IMR-90 (cell line): Measurements from ENCODE around the gene ACBD5. TPM values are rescaled to one million over a fixed set of nuclear protein-coding genes. Genes with fewer than 3 reads are reported as not detected.

Source experiments
- ATAC-seq: fragments of 200-7000 bp; cut with Tn5 transposase; 2 replicates; pipeline ENCODE4 v1.9.1; 2020; ENCODE audit warnings: low read depth, mild to moderate bottlenecking, moderate library complexity
- BruUV-seq: library from RNA; stranded (reverse); fragments of 400-500 nt; replicated peaks from 2 replicates; lab custom pipeline; 2021; lab: Mats Ljungman, UMichigan
- CTCF ChIA-PET: fragments of 300-600 bp; formaldehyde crosslinking; extraction: SDS; loops from one replicate; lab custom pipeline; 2021; ENCODE audit warnings: antibody characterized with exemption; lab: Yijun Ruan, JAX
- POLR2A ChIA-PET: fragments of 300-600 bp; sonication (Branson Sonifier 250); formaldehyde crosslinking; loops from one replicate; lab custom pipeline; 2022; ENCODE audit warnings: antibody characterized with exemption; ENCODE audit not compliant: unreplicated experiment; lab: Charles Lee
- DNase-seq: peaks from one replicate; pipeline ENCODE4 v3.0.0; 2013
- H2AFZ ChIP-seq: replicated peaks from 2 replicates; pipeline ENCODE3; 2013; ENCODE audit warnings: low read length, mild to moderate bottlenecking; ENCODE audit not compliant: poor library complexity
- H2AK5ac ChIP-seq: 2 replicates; pipeline ENCODE4 v1.6.1; 2013; ENCODE audit warnings: low read depth, low read length, inconsistent platforms
- H2AK9ac ChIP-seq: replicated peaks from 2 replicates; pipeline ENCODE3; 2013; ENCODE audit warnings: mild to moderate bottlenecking, low read depth, low read length, moderate library complexity; ENCODE audit not compliant: poor library complexity
- H2BK120ac ChIP-seq: 2 replicates; pipeline ENCODE4 v1.6.1; 2013; ENCODE audit warnings: low read depth, low read length, inconsistent platforms
- H2BK15ac ChIP-seq: 3 replicates; pipeline ENCODE4 v1.6.1; 2013; ENCODE audit warnings: low read depth, low read length, inconsistent platforms
- H2BK20ac ChIP-seq: 2 replicates; pipeline ENCODE4 v1.6.1; 2013; ENCODE audit warnings: low read depth, mild to moderate bottlenecking, inconsistent platforms, low read length, moderate library complexity
- H2BK5ac ChIP-seq: 2 replicates; pipeline ENCODE4 v1.6.1; 2013; ENCODE audit warnings: mild to moderate bottlenecking, low read depth, low read length, inconsistent platforms; ENCODE audit not compliant: poor library complexity, severe bottlenecking
- H3K14ac ChIP-seq: replicated peaks from 2 replicates; pipeline ENCODE4 v1.6.1; 2013; ENCODE audit warnings: low read depth, low read length, inconsistent platforms
- H3K18ac ChIP-seq: 2 replicates; pipeline ENCODE4 v1.6.1; 2013; ENCODE audit warnings: low read depth, low read length, control low read depth
- H3K23ac ChIP-seq: 2 replicates; pipeline ENCODE4 v1.6.1; 2013; ENCODE audit warnings: low read depth, low read length, inconsistent platforms
- H3K27ac ChIP-seq: 2 replicates; pipeline ENCODE4 v1.5.1; 2013; ENCODE audit warnings: mild to moderate bottlenecking, control low read depth, low read length; ENCODE audit not compliant: insufficient read depth
- H3K27me3 ChIP-seq: 2 replicates; pipeline ENCODE4 v1.6.1; 2013; ENCODE audit warnings: low read length; ENCODE audit not compliant: control insufficient read depth, insufficient read depth
- H3K36me3 ChIP-seq: 2 replicates; pipeline ENCODE4 v1.6.1; 2013; ENCODE audit warnings: low read length, mixed read lengths; ENCODE audit not compliant: control insufficient read depth, insufficient read depth
- H3K4ac ChIP-seq: 2 replicates; pipeline ENCODE4 v1.6.1; 2013; ENCODE audit warnings: low read depth, low read length, inconsistent platforms
- H3K4me1 ChIP-seq: 2 replicates; pipeline ENCODE4 v1.6.1; 2013; ENCODE audit warnings: low read length, mixed read lengths; ENCODE audit not compliant: control insufficient read depth, insufficient read depth
- H3K4me2 ChIP-seq: 2 replicates; pipeline ENCODE4 v1.6.1; 2013; ENCODE audit warnings: low read depth, mild to moderate bottlenecking, control low read depth, low read length, moderate library complexity
- H3K4me3 ChIP-seq: 2 replicates; pipeline ENCODE4 v1.5.1; 2013; ENCODE audit warnings: low read depth, mild to moderate bottlenecking, control low read depth, low read length, moderate library complexity; ENCODE audit not compliant: insufficient read depth
- H3K56ac ChIP-seq: 2 replicates; pipeline ENCODE4 v1.6.1; 2013; ENCODE audit warnings: low read length, inconsistent platforms; ENCODE audit not compliant: insufficient read depth; ENCODE audit errors: extremely low read depth
- H3K79me1 ChIP-seq, 2 experiments: 2 replicates each; pipeline ENCODE4 v1.6.1; 2013; ENCODE audit warnings: low read length in 2 of 2, inconsistent platforms in 1 of 2, low read depth in 1 of 2
- H3K9ac ChIP-seq: 2 replicates; pipeline ENCODE4 v1.6.1; 2013; ENCODE audit warnings: low read depth, low read length, control low read depth
- H3K9me1 ChIP-seq: 2 replicates; pipeline ENCODE4 v1.6.1; 2013; ENCODE audit warnings: low read length, inconsistent platforms; ENCODE audit not compliant: insufficient read depth
- H3K9me3 ChIP-seq: 2 replicates; pipeline ENCODE4 v1.6.1; 2013; ENCODE audit warnings: low read length; ENCODE audit not compliant: control insufficient read depth, insufficient read depth
- H4K20me1 ChIP-seq: 2 replicates; pipeline ENCODE4 v1.6.1; 2013; ENCODE audit warnings: low read length, inconsistent platforms; ENCODE audit not compliant: insufficient read depth
- H4K5ac ChIP-seq: 2 replicates; pipeline ENCODE4 v1.6.1; 2013; ENCODE audit warnings: mild to moderate bottlenecking, low read depth, low read length, control low read depth
- H4K8ac ChIP-seq, 2 experiments: 2 replicates each; pipeline ENCODE4 v1.6.1; 2013; ENCODE audit warnings: low read depth in 2 of 2, low read length in 2 of 2, control low read depth in 1 of 2, inconsistent platforms in 1 of 2
- H4K91ac ChIP-seq: 2 replicates; pipeline ENCODE4 v1.6.1; 2013; ENCODE audit warnings: low read depth, low read length, inconsistent platforms; ENCODE audit not compliant: insufficient read depth
- MAZ ChIP-seq: IDR thresholded peaks from 2 replicates; pipeline ENCODE4 v1.6.1; 2012; ENCODE audit warnings: low read depth, mild to moderate bottlenecking, low read length, improper control_type of control experiment, moderate library complexity, borderline replicate concordance
- POLR2A ChIP-seq: IDR thresholded peaks from 2 replicates; pipeline ENCODE4 v1.6.1; 2012; ENCODE audit warnings: mild to moderate bottlenecking, low read depth, low read length
- SMC3 ChIP-seq: fragments of 150-350 bp; IDR thresholded peaks from 2 replicates; pipeline ENCODE4 v1.6.1; 2016; ENCODE audit warnings: low read depth, mild to moderate bottlenecking, antibody characterized with exemption, low read length, moderate library complexity
- WGBS, 2 experiments: methylation state at CpG; one replicate each; pipeline versions ENCODE4 v1.1.5 to v1.1.7; 2013; ENCODE audit warnings: missing lambda C conversion rate in 2 of 2; ENCODE audit not compliant: insufficient read length in 1 of 2; ENCODE audit errors: extremely low coverage in 2 of 2; 5-methylcytosine and 5-hydroxymethylcytosine counted together
- dilution Hi-C: fragments of 300-500 bp; cut with HindIII; formaldehyde crosslinking; loops from one replicate; pipeline ENCODE4 v1.14.3; 2018; ENCODE audit warnings: low sequenced_read_pairs; ENCODE audit not compliant: unreplicated experiment
- in situ Hi-C: fragments of 300-500 bp; cut with MboI; formaldehyde crosslinking; loops from 3 replicates; pipeline ENCODE4 v1.14.3; 2019; ENCODE audit warnings: low sequenced_read_pairs, inconsistent platforms, mixed read lengths
- intact Hi-C: fragments of 100-400 bp; cut with micrococcal nuclease; formaldehyde crosslinking; loops from 2 replicates; pipeline ENCODE4 v1.10.0; 2022
- polyA plus RNA-seq, 3 experiments: library from polyadenylated mRNA; depleted of rRNA; stranded (reverse); fragments of >200 nt; gene quantifications; 2 replicates each; pipeline ENCODE4 v1.2.3, GENCODE V29; 2012; ENCODE audit warnings: low replicate concordance in 1 of 3
- total RNA-seq: library from RNA; depleted of rRNA; stranded (reverse); fragments of >200 nt; gene quantifications from 2 replicates; pipeline ENCODE4 v1.2.3, GENCODE V29; 2012

Gene ACBD5
- total and polyA plus RNA-seq, 2 of the 4 experiments (the other 2 are of a cell fraction): 7.7 to 11.7 TPM

GRCh38 chr10:27225011-27225590 lies 15.5 kb downstream of the ACBD5 start:
- H3K14ac ChIP-seq: no peak overlapping the region
- H2AK5ac ChIP-seq: no peak overlapping the region
- no peaks in the 10 kb centered on the region for H3K79me1 ChIP-seq
- CTCF ChIA-PET: no interaction called here
- H3K4me1 ChIP-seq: no peaks in the 10 kb centered on the region
- intact Hi-C loops: no loop called here
- in situ Hi-C loops: no loop called here
- H2BK5ac ChIP-seq: no peak overlapping the region
- no peak for TF ChIP-seq SMC3
- TF ChIP-seq POLR2A: no peak
- TF ChIP-seq MAZ: no peak
- no peak overlapping the region for H3K4me2 ChIP-seq
- dilution Hi-C loops: no loop called here
- H3K27ac ChIP-seq: no peak overlapping the region
- no peaks in the 10 kb centered on the region for H3K9me3 ChIP-seq
- H2BK20ac ChIP-seq: no peak overlapping the region
- no peak overlapping the region for H2BK15ac ChIP-seq
- POLR2A ChIA-PET: no interaction called here
- H4K8ac ChIP-seq: no peak overlapping the region
- no peak overlapping the region for H3K18ac ChIP-seq
- H3K4me3 ChIP-seq: no peak overlapping the region
- H3K9me1 ChIP-seq: no peaks in the 10 kb centered on the region
- no peaks in the 10 kb centered on the region for H3K27me3 ChIP-seq
- H4K20me1 ChIP-seq: no peaks in the 10 kb centered on the region
- H2AFZ ChIP-seq: no peak overlapping the region
- no peak overlapping the region for H4K5ac ChIP-seq
- DNase-seq (no peak), ATAC-seq (no peak)
- 100% methylated on average over 1 of the region's 8 CpGs; no CpG with 5 or more reads in 1 of the 2 experiments for WGBS, 2 experiments
- peaks cover 8% of the 10 kb centered on the region for H3K36me3 ChIP-seq
- no peak overlapping the region for H3K23ac ChIP-seq
- BruUV-seq: no TSS peak
- H2AK9ac ChIP-seq: no peak overlapping the region
- H3K56ac ChIP-seq: no peak overlapping the region
- H3K4ac ChIP-seq: no peak overlapping the region
- no peak overlapping the region for H2BK120ac ChIP-seq
- no peak overlapping the region for H4K91ac ChIP-seq
- H3K9ac ChIP-seq: no peak overlapping the region
